ENCODE measurements around the gene LYRM7.

LYRM7 gene

GRCh38 chr5:131224387-131225201 lies 53.9 kb downstream of the LYRM7 start:
- Histone ChIP-seq H3K27me3 (replicated peaks; ENCODE audit: insufficient read depth, low read length) (no peaks in the 10 kb centered on the region), H3K4me1 (ENCODE audit: low read length) (no peaks in the 10 kb centered on the region), H4K20me1 (ENCODE audit: insufficient read depth, low read length) (no peaks in the 10 kb centered on the region), H3F3A (ENCODE audit: insufficient read depth, low read length) (no peaks in the 10 kb centered on the region), H3K27ac (ENCODE audit: low read length) (no peak overlapping the region), H3K79me2 (ENCODE audit: low read length) (no peaks in the 10 kb centered on the region), H3K36me3 (replicated peaks; ENCODE audit: insufficient read depth, low read length) (no peaks in the 10 kb centered on the region), H3K9ac (ENCODE audit: low read length) (no peak overlapping the region), H2AFZ (ENCODE audit: low read length) (no peak overlapping the region), H3K4me3 (ENCODE audit: low read length) (no peak overlapping the region), H3K9me2 (replicated peaks; ENCODE audit: insufficient read depth, low read length) (no peaks in the 10 kb centered on the region), H3K4me2 (ENCODE audit: low read depth, low read length) (no peak overlapping the region), H3K9me3 (replicated peaks; ENCODE audit: insufficient read depth, low read length) (no peaks in the 10 kb centered on the region)
- TF ChIP-seq CTCF (IDR thresholded peaks at IDR 0.05; ENCODE audit: low read length) (no peak), EZH2phosphoT487 (IDR thresholded peaks at IDR 0.05; ENCODE audit: low read length) (no peak), EZH2 (optimal IDR thresholded peaks at IDR 0.05; ENCODE audit: low read depth, low read length) (no peak)
- no peak for DNase-seq

GRCh38 chr5:131225282-131225974 lies 54.7 kb downstream of the LYRM7 start:
- Histone ChIP-seq H4K20me1 (ENCODE audit: insufficient read depth, low read length) (no peaks in the 10 kb centered on the region), H3K79me2 (ENCODE audit: low read length) (no peaks in the 10 kb centered on the region), H3K27me3 (replicated peaks; ENCODE audit: insufficient read depth, low read length) (no peaks in the 10 kb centered on the region), H3K36me3 (replicated peaks; ENCODE audit: insufficient read depth, low read length) (no peaks in the 10 kb centered on the region), H3K4me2 (ENCODE audit: low read depth, low read length) (no peak overlapping the region), H3K9me3 (replicated peaks; ENCODE audit: insufficient read depth, low read length) (no peaks in the 10 kb centered on the region), H2AFZ (ENCODE audit: low read length) (no peak overlapping the region), H3K27ac (ENCODE audit: low read length) (no peak overlapping the region), H3K9me2 (replicated peaks; ENCODE audit: insufficient read depth, low read length) (no peaks in the 10 kb centered on the region), H3K4me1 (ENCODE audit: low read length) (no peaks in the 10 kb centered on the region), H3K9ac (ENCODE audit: low read length) (no peak overlapping the region), H3F3A (ENCODE audit: insufficient read depth, low read length) (no peaks in the 10 kb centered on the region), H3K4me3 (ENCODE audit: low read length) (no peak overlapping the region)
- no peak for DNase-seq
- no peak for TF ChIP-seq CTCF (IDR thresholded peaks at IDR 0.05; ENCODE audit: low read length)
- no peak for TF ChIP-seq EZH2phosphoT487 (IDR thresholded peaks at IDR 0.05; ENCODE audit: low read length)
- no peak for TF ChIP-seq EZH2 (optimal IDR thresholded peaks at IDR 0.05; ENCODE audit: low read depth, low read length)

- H3K4me2 ChIP-seq (ENCODE audit: low read depth, low read length), result no peak overlapping the region
- H4K20me1 ChIP-seq (ENCODE audit: insufficient read depth, low read length), result no peaks in the 10 kb centered on the region
- H3K9me3 ChIP-seq (replicated peaks; ENCODE audit: insufficient read depth, low read length), result no peaks in the 10 kb centered on the region
- H3K36me3 ChIP-seq (replicated peaks; ENCODE audit: insufficient read depth, low read length), result no peaks in the 10 kb centered on the region
- no peaks in the 10 kb centered on the region for H3F3A ChIP-seq (ENCODE audit: insufficient read depth, low read length)
- H3K79me2 ChIP-seq (ENCODE audit: low read length), result no peaks in the 10 kb centered on the region
- no peaks in the 10 kb centered on the region for H3K9me2 ChIP-seq (replicated peaks; ENCODE audit: insufficient read depth, low read length)
- no peak for TF ChIP-seq EZH2phosphoT487 (IDR thresholded peaks at IDR 0.05; ENCODE audit: low read length)
- TF ChIP-seq EZH2 (optimal IDR thresholded peaks at IDR 0.05; ENCODE audit: low read depth, low read length), result no peak
- TF ChIP-seq CTCF (IDR thresholded peaks at IDR 0.05; ENCODE audit: low read length), result no peak
- H3K9ac ChIP-seq (ENCODE audit: low read length), result no peak overlapping the region
- no peak overlapping the region for H2AFZ ChIP-seq (ENCODE audit: low read length)
- no peak for DNase-seq
- H3K4me1 ChIP-seq (ENCODE audit: low read length), result no peaks in the 10 kb centered on the region
- H3K4me3 ChIP-seq (ENCODE audit: low read length), result no peak overlapping the region
- no peaks in the 10 kb centered on the region for H3K27me3 ChIP-seq (replicated peaks; ENCODE audit: insufficient read depth, low read length)
- H3K27ac ChIP-seq (ENCODE audit: low read length), result no peak overlapping the region
Observed at GRCh38 chr5:131226899-131227298, 56.2 kb downstream of the LYRM7 start.

All from MM.1S (cell line).